CD4-positive, CD25-positive, alpha-beta regulatory T cell (primary cell): ENCODE results near the gene MEGF8. TPM values are rescaled to one million over a fixed set of nuclear protein-coding genes. Genes with fewer than 3 reads are reported as not detected.
A peak's percentile ranks its signal among the peaks of the same experiment; 100 is the strongest.

Experiments used
- ATAC-seq, 2 donors: fragments of 150-1000 bp; cut with Tn5 transposase; one replicate each; pipeline ENCODE4 v1.10.0; 2021; ENCODE audit warnings: low read depth in 2 of 2, moderate number of reproducible peaks in 2 of 2, moderate library complexity in 1 of 2
- DNase-seq, 3 donors: peaks; one replicate each; pipeline versions ENCODE4 v3.0.0 to v3.0.0-alpha.2; 2012 to 2022; ENCODE audit warnings: mixed read lengths in 1 of 3
- H3K27ac ChIP-seq: one replicate; pipeline ENCODE4 v1.7.0; 2013; ENCODE audit warnings: mild to moderate bottlenecking, low read length; ENCODE audit not compliant: insufficient read depth, poor library complexity, severe bottlenecking
- H3K27me3 ChIP-seq: one replicate; pipeline ENCODE4 v1.7.0; 2013; ENCODE audit warnings: low read length; ENCODE audit not compliant: control insufficient read depth, insufficient read depth
- H3K36me3 ChIP-seq: one replicate; pipeline ENCODE4 v1.7.0; 2013; ENCODE audit warnings: mild to moderate bottlenecking, low read length, moderate library complexity; ENCODE audit not compliant: control insufficient read depth, insufficient read depth
- H3K4me1 ChIP-seq: 2 replicates; pipeline ENCODE4 v1.7.0; 2013; ENCODE audit warnings: mild to moderate bottlenecking, low read length; ENCODE audit not compliant: insufficient read depth, control insufficient read depth, poor library complexity, severe bottlenecking
- H3K4me3 ChIP-seq: one replicate; pipeline ENCODE4 v1.7.0; 2013; ENCODE audit warnings: low read depth, mild to moderate bottlenecking, low read length, moderate library complexity
- H3K9me3 ChIP-seq, 2 experiments: 1 replicate in 1 of 2; 2 replicates in 1 of 2; pipeline ENCODE4 v1.7.0; 2013; ENCODE audit warnings: low read length in 2 of 2, mild to moderate bottlenecking in 1 of 2, moderate library complexity in 1 of 2; ENCODE audit not compliant: control insufficient read depth in 2 of 2
- H3K27ac Mint-ChIP-seq, 3 donors: one replicate each; pipeline ENCODE4 v1.8.0; 2020 to 2022; ENCODE audit warnings: mild to moderate bottlenecking in 3 of 3, mixed read lengths in 3 of 3, moderate library complexity in 2 of 3
- H3K27me3 Mint-ChIP-seq: one replicate; pipeline ENCODE4 v1.8.0; 2022; ENCODE audit warnings: mild to moderate bottlenecking, mixed read lengths
- H3K36me3 Mint-ChIP-seq: one replicate; pipeline ENCODE4 v1.8.0; 2020; ENCODE audit warnings: mixed read lengths
- H3K4me1 Mint-ChIP-seq, 4 donors: one replicate each; pipeline ENCODE4 v1.8.0; 2020 to 2022; ENCODE audit warnings: mixed read lengths in 4 of 4, mild to moderate bottlenecking in 1 of 4
- H3K4me3 Mint-ChIP-seq, 4 donors: one replicate each; pipeline ENCODE4 v1.8.0; 2020 to 2022; ENCODE audit warnings: mild to moderate bottlenecking in 4 of 4, mixed read lengths in 4 of 4, moderate library complexity in 3 of 4
- H3K9me3 Mint-ChIP-seq, 7 donors: one replicate each; pipeline ENCODE4 v1.8.0; 2020 to 2022; ENCODE audit warnings: mixed read lengths in 7 of 7, mild to moderate bottlenecking in 3 of 7, moderate library complexity in 2 of 7
- polyA plus RNA-seq, 4 donors: library from polyadenylated mRNA; unstranded; fragments of 300-500 nt; fragmentation: Illumina TruSeq; gene quantifications; one replicate each; pipeline ENCODE4 v1.2.3, GENCODE V29; 2021
- total RNA-seq: library from RNA; stranded (reverse); gene quantifications from one replicate; pipeline ENCODE4 v1.2.3, GENCODE V29; 2022

MEGF8 gene
- total and polyA plus RNA-seq, 5 donors from 2014 or later, result 0.18 to 6.5 (median 0.22) TPM

DNA sequence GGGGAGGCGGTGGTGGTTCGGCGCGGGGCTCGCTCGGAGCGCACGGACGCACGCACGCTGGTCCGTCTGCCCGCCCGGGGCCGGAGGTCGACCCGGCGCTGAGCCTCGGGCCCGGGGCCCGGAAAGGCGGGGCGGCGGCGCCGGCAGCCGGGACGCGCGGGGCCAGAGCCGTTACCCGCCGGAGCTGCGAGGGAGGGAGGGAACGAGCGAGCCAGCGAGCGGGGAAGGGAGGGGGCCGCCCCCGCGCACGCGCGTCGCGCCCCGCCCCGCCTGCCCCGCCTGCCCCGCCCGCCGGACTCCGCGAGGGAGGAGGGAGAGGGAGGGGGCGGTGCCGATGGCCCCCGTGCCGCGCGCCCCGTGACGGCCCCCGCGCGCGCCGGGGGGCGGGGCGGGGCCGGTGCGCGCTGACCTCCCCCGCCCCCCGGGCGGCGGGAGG, 41.4 kb upstream of the MEGF8 start:
- Histone ChIP-seq H3K27me3 (no peaks in the 10 kb centered on the region), H3K27ac (peak overlapping the region; percentile 65), H3K9me3 (no peaks in the 10 kb centered on the region), H3K4me1 (peaks cover 53% of the 10 kb centered on the region), H3K4me3 (no peak overlapping the region), H3K36me3 (peaks cover 22% of the 10 kb centered on the region)
- no peaks in the 10 kb centered on the region for H3K36me3 Mint-ChIP-seq
- DNase-seq, result peak; percentile 83 to 91 (median 83)
- H3K27me3 Mint-ChIP-seq, result peaks cover 5% of the 10 kb centered on the region
- no peak overlapping the region for H3K27ac Mint-ChIP-seq
- no peak overlapping the region for H3K4me3 Mint-ChIP-seq
- ATAC-seq, result peak; percentile 32 to 35
- H3K9me3 Mint-ChIP-seq, result no peaks in the 10 kb centered on the region
- H3K4me1 Mint-ChIP-seq, result peaks cover 4 to 31% (median 23%) of the 10 kb centered on the region in 4 donors

DNA sequence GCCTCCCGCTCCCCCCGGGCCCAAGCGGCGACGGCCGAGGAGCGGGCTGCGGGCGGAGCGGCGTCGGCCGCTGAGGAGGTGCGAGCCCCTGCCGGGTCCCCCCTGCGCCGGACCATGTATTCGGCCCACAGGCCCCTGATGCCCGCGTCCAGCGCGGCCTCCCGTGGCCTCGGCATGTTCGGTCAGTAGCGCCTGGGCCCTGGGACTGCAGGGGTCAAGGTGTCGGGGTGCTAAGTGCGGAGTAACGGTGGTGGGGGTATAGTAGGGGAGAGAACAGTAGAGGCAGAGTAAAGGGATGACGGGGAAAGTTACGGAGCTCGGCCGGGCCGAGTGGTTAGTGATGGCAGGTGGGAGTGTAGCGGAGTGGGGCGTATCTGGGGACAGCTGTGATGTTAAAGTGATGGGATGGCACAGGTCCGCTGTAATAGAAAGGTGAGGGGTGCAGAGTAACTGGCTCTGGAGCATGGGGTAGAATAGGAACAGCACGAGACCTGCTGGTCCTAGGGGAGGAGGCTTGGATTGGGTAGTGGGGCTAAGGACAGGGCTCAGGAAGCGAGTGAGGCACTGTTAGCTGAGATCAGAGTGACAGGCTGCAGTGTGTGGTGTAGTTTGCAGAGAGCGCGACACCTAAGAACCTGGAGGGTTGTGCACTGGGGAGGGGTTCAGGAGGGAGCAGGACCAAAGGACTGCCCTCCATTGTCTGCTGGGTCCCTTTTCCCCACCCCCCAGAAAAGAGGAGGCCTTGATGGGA, 40.7 kb upstream of the MEGF8 start:
- no peaks in the 10 kb centered on the region for H3K36me3 Mint-ChIP-seq
- Histone ChIP-seq H3K4me1 (peaks cover 46% of the 10 kb centered on the region), H3K27me3 (no peaks in the 10 kb centered on the region), H3K36me3 (peaks cover 28% of the 10 kb centered on the region), H3K27ac (peak overlapping the region; percentile 78), H3K4me3 (peak overlapping the region; percentile 60), H3K9me3 (no peaks in the 10 kb centered on the region)
- no peaks in the 10 kb centered on the region for H3K9me3 Mint-ChIP-seq
- ATAC-seq, result no peak
- peak in 1 of 3 donors; percentile 33 for DNase-seq
- peak overlapping the region; percentile 74 to 96 (median 88) for H3K4me3 Mint-ChIP-seq
- peak overlapping the region; percentile 97 to 98 (median 97) for H3K27ac Mint-ChIP-seq
- H3K27me3 Mint-ChIP-seq, result peaks cover 5% of the 10 kb centered on the region
- H3K4me1 Mint-ChIP-seq, result peaks cover 0 to 25% (median 17%) of the 10 kb centered on the region in 4 donors

DNA sequence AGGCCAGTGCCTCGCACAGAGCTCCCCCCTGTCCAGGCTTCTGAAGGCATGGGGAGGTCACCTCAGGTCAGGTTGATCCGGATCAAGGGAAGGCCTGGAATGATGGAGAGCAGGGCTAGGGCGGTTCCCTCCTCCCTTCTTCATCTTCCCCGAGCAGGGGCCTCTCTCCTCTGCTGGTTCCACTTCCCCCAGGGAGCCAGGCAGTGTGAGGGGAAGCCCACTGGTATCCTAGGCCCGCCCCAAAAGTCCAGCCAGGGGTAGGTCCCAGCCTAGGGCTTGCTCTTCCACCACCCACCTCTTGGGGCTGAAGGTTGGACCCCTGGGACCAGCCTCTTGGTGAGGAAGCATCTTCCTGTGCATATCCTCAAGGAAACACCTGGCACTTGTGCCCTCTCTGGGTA, 39.9 kb upstream of the MEGF8 start:
- Mint-ChIP-seq H3K27me3 (peaks cover 5% of the 10 kb centered on the region), H3K27ac (peak overlapping the region; percentile 92 to 98 (median 97)), H3K36me3 (no peaks in the 10 kb centered on the region), H3K9me3 (no peaks in the 10 kb centered on the region), H3K4me1 (peaks cover 0 to 23% (median 17%) of the 10 kb centered on the region in 4 donors), H3K4me3 (peak overlapping the region; percentile 48 to 96 (median 84))
- H3K36me3 ChIP-seq, result peaks cover 34% of the 10 kb centered on the region
- no peaks in the 10 kb centered on the region for H3K27me3 ChIP-seq
- H3K4me1 ChIP-seq, result peaks cover 42% of the 10 kb centered on the region
- DNase-seq (no peak), ATAC-seq (no peak)
- no peaks in the 10 kb centered on the region for H3K9me3 ChIP-seq
- peak overlapping the region; percentile 60 for H3K4me3 ChIP-seq
- peak overlapping the region; percentile 78 for H3K27ac ChIP-seq

DNA sequence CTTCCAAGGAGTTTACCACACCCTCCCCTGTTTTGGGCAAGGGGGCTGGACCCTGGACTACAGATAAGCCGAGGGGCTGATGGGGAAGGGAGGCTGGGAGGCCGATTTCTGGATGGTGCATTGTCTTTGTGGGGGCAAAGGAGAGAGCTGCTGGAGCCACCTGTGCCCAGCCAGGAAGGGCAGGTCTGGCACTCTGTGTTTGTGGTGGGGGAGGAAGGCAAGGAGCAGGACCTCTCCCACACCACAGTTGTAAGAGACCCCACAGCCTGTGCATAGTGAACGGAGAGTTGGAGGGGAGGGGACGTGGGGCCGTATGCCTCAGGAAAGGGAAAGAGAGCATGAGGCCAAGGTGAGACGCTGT, 39.5 kb upstream of the MEGF8 start:
- H3K4me1 Mint-ChIP-seq, result peaks cover 0 to 23% (median 17%) of the 10 kb centered on the region in 4 donors
- Histone ChIP-seq H3K36me3 (peaks cover 34% of the 10 kb centered on the region), H3K9me3 (no peaks in the 10 kb centered on the region), H3K27me3 (no peaks in the 10 kb centered on the region), H3K4me3 (no peak overlapping the region), H3K27ac (peak overlapping the region; percentile 78), H3K4me1 (peaks cover 42% of the 10 kb centered on the region)
- peak overlapping the region in 2 of 4 donors; percentile 48 to 96 for H3K4me3 Mint-ChIP-seq
- ATAC-seq (no peak), DNase-seq (no peak)
- no peaks in the 10 kb centered on the region for H3K36me3 Mint-ChIP-seq
- peak overlapping the region in 2 of 3 donors; percentile 69 to 92 for H3K27ac Mint-ChIP-seq
- no peaks in the 10 kb centered on the region for H3K9me3 Mint-ChIP-seq
- H3K27me3 Mint-ChIP-seq, result peaks cover 5% of the 10 kb centered on the region

DNA sequence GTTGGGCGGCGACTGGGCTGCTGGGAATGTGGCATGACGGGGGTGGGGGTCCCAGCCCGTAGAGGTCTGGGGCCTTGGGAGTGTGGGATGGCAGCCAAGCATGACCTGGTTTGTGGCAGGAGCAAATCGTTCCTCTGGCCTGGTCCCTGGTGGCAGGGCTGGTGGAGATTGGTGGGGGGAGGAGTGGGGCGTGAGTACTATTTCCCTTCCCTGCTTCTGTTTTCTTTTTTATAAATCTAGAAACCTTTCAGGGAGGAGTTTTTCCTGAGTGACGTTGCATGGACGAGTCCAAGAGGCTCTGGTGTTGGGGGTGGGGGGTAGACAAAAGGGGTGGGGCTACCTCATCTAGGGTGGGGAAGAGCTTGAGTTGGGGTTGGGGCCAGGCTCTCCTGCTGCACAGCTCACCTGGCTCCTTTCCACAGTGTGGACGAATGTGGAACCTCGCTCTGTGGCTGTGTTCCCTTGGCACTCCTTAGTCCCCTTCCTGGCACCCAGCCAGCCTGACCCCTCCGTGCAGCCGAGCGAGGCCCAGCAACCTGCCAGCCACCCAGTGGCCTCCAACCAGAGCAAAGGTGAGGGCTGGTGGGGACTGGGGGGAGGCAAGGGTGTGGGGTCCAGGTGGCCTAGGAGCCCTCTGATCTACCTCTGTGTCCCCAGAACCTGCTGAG, 39.0 kb upstream of the MEGF8 start:
- Mint-ChIP-seq H3K4me3 (peak overlapping the region in 3 of 4 donors; percentile 17 to 56 (median 48)), H3K27ac (peak overlapping the region in 2 of 3 donors; percentile 32 to 69), H3K9me3 (no peaks in the 10 kb centered on the region), H3K27me3 (peaks cover 5% of the 10 kb centered on the region), H3K36me3 (peaks cover 1% of the 10 kb centered on the region), H3K4me1 (peaks cover 0 to 26% (median 17%) of the 10 kb centered on the region in 4 donors)
- no peaks in the 10 kb centered on the region for H3K27me3 ChIP-seq
- H3K27ac ChIP-seq, result peak overlapping the region; percentile 78
- peaks cover 34% of the 10 kb centered on the region for H3K36me3 ChIP-seq
- DNase-seq (no peak), ATAC-seq (no peak)
- H3K4me1 ChIP-seq, result peaks cover 37% of the 10 kb centered on the region
- no peaks in the 10 kb centered on the region for H3K9me3 ChIP-seq
- H3K4me3 ChIP-seq, result no peak overlapping the region

DNA sequence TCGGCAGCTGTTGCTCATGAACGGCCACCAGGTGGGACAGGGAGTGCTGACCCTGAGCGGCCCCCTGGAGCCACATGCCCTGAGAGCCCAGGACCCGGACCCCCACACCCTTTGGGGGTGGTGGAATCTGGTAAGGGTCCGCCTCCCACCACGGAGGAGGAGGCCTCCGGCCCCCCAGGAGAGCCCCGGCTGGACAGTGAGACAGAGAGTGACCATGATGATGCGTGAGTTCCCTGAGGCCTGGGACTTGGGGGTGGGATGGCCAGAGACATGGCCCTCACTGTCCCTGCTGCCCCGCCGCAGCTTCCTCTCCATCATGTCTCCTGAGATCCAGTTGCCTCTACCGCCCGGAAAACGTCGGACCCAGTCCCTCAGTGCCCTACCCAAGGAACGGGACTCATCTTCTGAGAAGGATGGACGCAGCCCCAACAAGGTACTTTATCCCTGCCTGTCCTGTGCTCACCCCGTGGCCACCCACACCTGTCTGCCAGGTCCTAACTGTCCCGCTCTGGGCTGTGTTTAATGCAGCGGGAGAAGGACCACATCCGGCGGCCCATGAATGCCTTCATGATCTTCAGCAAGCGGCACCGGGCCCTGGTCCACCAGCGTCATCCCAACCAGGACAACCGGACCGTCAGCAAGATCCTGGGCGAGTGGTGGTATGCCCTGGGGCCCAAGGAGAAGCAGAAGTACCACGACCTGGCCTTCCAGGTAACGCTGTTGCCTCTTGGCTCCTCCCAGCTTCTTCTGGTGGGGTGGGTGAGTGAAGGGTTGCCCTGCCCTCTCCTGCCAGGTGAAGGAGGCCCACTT, 38.2 kb upstream of the MEGF8 start:
- ATAC-seq (no peak), DNase-seq (no peak)
- no peaks in the 10 kb centered on the region for H3K27me3 ChIP-seq
- Mint-ChIP-seq H3K36me3 (peaks cover 5% of the 10 kb centered on the region), H3K9me3 (no peaks in the 10 kb centered on the region), H3K27ac (no peak overlapping the region), H3K4me1 (peaks cover 0 to 31% (median 19%) of the 10 kb centered on the region in 4 donors), H3K27me3 (peaks cover 5% of the 10 kb centered on the region), H3K4me3 (peak overlapping the region in 1 of 4 donors; percentile 48)
- H3K27ac ChIP-seq, result no peak overlapping the region
- H3K36me3 ChIP-seq, result peaks cover 39% of the 10 kb centered on the region
- H3K9me3 ChIP-seq, result no peaks in the 10 kb centered on the region
- no peak overlapping the region for H3K4me3 ChIP-seq
- H3K4me1 ChIP-seq, result peaks cover 30% of the 10 kb centered on the region

DNA sequence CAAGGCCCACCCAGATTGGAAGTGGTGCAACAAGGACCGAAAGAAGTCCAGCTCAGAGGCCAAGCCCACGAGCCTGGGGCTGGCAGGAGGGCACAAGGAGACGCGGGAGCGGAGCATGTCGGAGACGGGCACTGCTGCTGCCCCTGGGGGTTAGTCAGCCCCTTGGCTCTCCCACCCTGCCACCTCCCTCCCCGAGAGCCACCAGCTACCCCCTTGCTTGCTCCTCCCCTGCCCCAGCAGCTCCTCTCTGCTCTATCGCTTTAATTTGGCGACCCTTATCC, 37.7 kb upstream of the MEGF8 start:
- Mint-ChIP-seq H3K36me3 (peaks cover 5% of the 10 kb centered on the region), H3K27ac (no peak overlapping the region)

More for the DNA sequence above, 37.7 kb upstream of the MEGF8 start:
- Histone ChIP-seq H3K4me3 (no peak overlapping the region), H3K4me1 (peaks cover 24% of the 10 kb centered on the region), H3K9me3 (no peaks in the 10 kb centered on the region), H3K27ac (no peak overlapping the region), H3K27me3 (no peaks in the 10 kb centered on the region), H3K36me3 (peaks cover 39% of the 10 kb centered on the region)
- H3K4me3 Mint-ChIP-seq, result peak overlapping the region in 2 of 4 donors; percentile 13 to 54
- peaks cover 5% of the 10 kb centered on the region for H3K27me3 Mint-ChIP-seq
- no peaks in the 10 kb centered on the region for H3K9me3 Mint-ChIP-seq
- ATAC-seq (no peak), DNase-seq (no peak)
- peaks cover 0 to 31% (median 16%) of the 10 kb centered on the region in 4 donors for H3K4me1 Mint-ChIP-seq
